ENCODE results near the gene COX7A2. TPM values are rescaled to one million over a fixed set of nuclear protein-coding genes. Genes with fewer than 3 reads are reported as not detected.

COX7A2 gene
- total and polyA plus RNA-seq, 2 donors (not counting 1 experiment from before 2014, with no cell fraction given), result 83.8 to 160 TPM

GRCh38 chr6:75223428-75223827, 20.2 kb downstream of the COX7A2 start:
- 93% methylated on average over 2 of the region's 2 CpGs for WGBS (ENCODE audit: insufficient coverage)
- ChIA-PET POLR2A (no interaction called here), CTCF (no interaction called here)
- H3K4me2 ChIP-seq (replicated peaks; ENCODE audit: low read depth, low read length, poor library complexity, severe bottlenecking), result no peak overlapping the region
- peaks cover 0 to 3% (median 0%) of the 10 kb centered on the region in 4 experiments for H3K27me3 ChIP-seq (replicated peaks in 1 of 4; ENCODE audit: control extremely low read depth in 1 of 4, control insufficient read depth in 3 of 4, insufficient read depth in 4 of 4, low read length in 3 of 4)
- no peak overlapping the region for H3K27ac ChIP-seq (ENCODE audit: low read length in 2 of 2)
- no peaks in the 10 kb centered on the region for H3K79me2 ChIP-seq (ENCODE audit: control insufficient read depth, insufficient read depth, low read length)
- Mint-ChIP-seq H3K27me3 (peaks cover 49% of the 10 kb centered on the region), H3K4me1 (no peaks in the 10 kb centered on the region), H3K9me3 (ENCODE audit: insufficient read depth) (no peaks in the 10 kb centered on the region), H3K27ac (no peak overlapping the region), H3K4me3 (no peak overlapping the region)
- H4K20me1 ChIP-seq (ENCODE audit: control insufficient read depth, insufficient read depth, low read length, poor library complexity, severe bottlenecking), result no peaks in the 10 kb centered on the region
- ATAC-seq (ENCODE audit: low read depth), result no peak
- no peak overlapping the region for H2AFZ ChIP-seq (ENCODE audit: insufficient read depth, low read depth, low read length, poor library complexity, severe bottlenecking)
- no peak for DNase-seq
- H3K9me3 ChIP-seq (ENCODE audit: control extremely low read depth in 1 of 3, control insufficient read depth in 2 of 3, insufficient read depth in 1 of 3, low read length in 2 of 3), result no peaks in the 10 kb centered on the region
- intact Hi-C loops (cut with micrococcal nuclease), result no loop called here
- H3K36me3 ChIP-seq (replicated peaks in 1 of 2; ENCODE audit: control extremely low read depth in 1 of 2, control insufficient read depth in 1 of 2, extremely low read depth in 1 of 2, insufficient read depth in 2 of 2, low read length in 1 of 2), result no peaks in the 10 kb centered on the region
- H3K4me3 ChIP-seq (ENCODE audit: control extremely low read depth in 1 of 5, extremely low read depth in 1 of 5, insufficient read depth in 1 of 5, low read depth in 2 of 5, low read length in 4 of 5), result no peak overlapping the region
- H3K9ac ChIP-seq (ENCODE audit: low read length), result no peak overlapping the region
- no peaks in the 10 kb centered on the region for H3K4me1 ChIP-seq (ENCODE audit: control insufficient read depth in 2 of 2, insufficient read depth in 2 of 2, low read length in 2 of 2)
- TF ChIP-seq, protein P1, sequence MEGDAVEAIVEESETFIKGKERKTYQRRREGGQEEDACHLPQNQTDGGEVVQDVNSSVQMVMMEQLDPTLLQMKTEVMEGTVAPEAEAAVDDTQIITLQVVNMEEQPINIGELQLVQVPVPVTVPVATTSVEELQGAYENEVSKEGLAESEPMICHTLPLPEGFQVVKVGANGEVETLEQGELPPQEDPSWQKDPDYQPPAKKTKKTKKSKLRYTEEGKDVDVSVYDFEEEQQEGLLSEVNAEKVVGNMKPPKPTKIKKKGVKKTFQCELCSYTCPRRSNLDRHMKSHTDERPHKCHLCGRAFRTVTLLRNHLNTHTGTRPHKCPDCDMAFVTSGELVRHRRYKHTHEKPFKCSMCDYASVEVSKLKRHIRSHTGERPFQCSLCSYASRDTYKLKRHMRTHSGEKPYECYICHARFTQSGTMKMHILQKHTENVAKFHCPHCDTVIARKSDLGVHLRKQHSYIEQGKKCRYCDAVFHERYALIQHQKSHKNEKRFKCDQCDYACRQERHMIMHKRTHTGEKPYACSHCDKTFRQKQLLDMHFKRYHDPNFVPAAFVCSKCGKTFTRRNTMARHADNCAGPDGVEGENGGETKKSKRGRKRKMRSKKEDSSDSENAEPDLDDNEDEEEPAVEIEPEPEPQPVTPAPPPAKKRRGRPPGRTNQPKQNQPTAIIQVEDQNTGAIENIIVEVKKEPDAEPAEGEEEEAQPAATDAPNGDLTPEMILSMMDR (IDR thresholded peaks at IDR 0.05), result no peak
- no peak for TF ChIP-seq EZH2 (IDR thresholded peaks at IDR 0.05; ENCODE audit: borderline replicate concordance, insufficient read depth, low read depth, low read length, poor library complexity, severe bottlenecking)

- no peak overlapping the region for H3K4me3 Mint-ChIP-seq
- Histone ChIP-seq H3K79me2 (ENCODE audit: control insufficient read depth, insufficient read depth, low read length) (no peaks in the 10 kb centered on the region), H3K4me1 (ENCODE audit: control insufficient read depth in 2 of 2, insufficient read depth in 2 of 2, low read length in 2 of 2) (no peaks in the 10 kb centered on the region), H3K36me3 (replicated peaks in 1 of 2; ENCODE audit: control extremely low read depth in 1 of 2, control insufficient read depth in 1 of 2, extremely low read depth in 1 of 2, insufficient read depth in 2 of 2, low read length in 1 of 2) (no peaks in the 10 kb centered on the region), H2AFZ (ENCODE audit: insufficient read depth, low read depth, low read length, poor library complexity, severe bottlenecking) (no peak overlapping the region), H3K4me2 (replicated peaks; ENCODE audit: low read depth, low read length, poor library complexity, severe bottlenecking) (no peak overlapping the region), H3K4me3 (ENCODE audit: control extremely low read depth in 1 of 5, extremely low read depth in 1 of 5, insufficient read depth in 1 of 5, low read depth in 2 of 5, low read length in 4 of 5) (no peak overlapping the region), H3K27me3 (replicated peaks in 1 of 4; ENCODE audit: control extremely low read depth in 1 of 4, control insufficient read depth in 3 of 4, insufficient read depth in 4 of 4, low read length in 3 of 4) (peaks cover 0 to 10% (median 0%) of the 10 kb centered on the region in 4 experiments), H3K9ac (ENCODE audit: low read length) (no peak overlapping the region), H3K27ac (ENCODE audit: low read length in 2 of 2) (no peak overlapping the region), H4K20me1 (ENCODE audit: control insufficient read depth, insufficient read depth, low read length, poor library complexity, severe bottlenecking) (no peaks in the 10 kb centered on the region), H3K9me3 (ENCODE audit: control extremely low read depth in 1 of 3, control insufficient read depth in 2 of 3, insufficient read depth in 1 of 3, low read length in 2 of 3) (no peaks in the 10 kb centered on the region)
- TF ChIP-seq, protein P1 (IDR thresholded peaks at IDR 0.05), result no peak
- TF ChIP-seq EZH2 (IDR thresholded peaks at IDR 0.05; ENCODE audit: borderline replicate concordance, insufficient read depth, low read depth, low read length, poor library complexity, severe bottlenecking), result no peak
- H3K9me3 Mint-ChIP-seq (ENCODE audit: insufficient read depth), result no peaks in the 10 kb centered on the region
- H3K4me1 Mint-ChIP-seq, result no peaks in the 10 kb centered on the region
- ChIA-PET POLR2A (no interaction called here), CTCF (no interaction called here)
- peaks cover 47% of the 10 kb centered on the region for H3K27me3 Mint-ChIP-seq
- DNase-seq (no peak), ATAC-seq (ENCODE audit: low read depth) (no peak)
- intact Hi-C loops (cut with micrococcal nuclease), result no loop called here
- H3K27ac Mint-ChIP-seq, result no peak overlapping the region
Measured at GRCh38 chr6:75222261-75222660, 21.3 kb downstream of the COX7A2 start.

All from B cell (primary cell).